ENCODE measurements around the gene NRP1. TPM values are rescaled to one million over a fixed set of nuclear protein-coding genes. Genes with fewer than 3 reads are reported as not detected.

NRP1 gene
- total RNA-seq, 1 donor, result 197 TPM

DNA sequence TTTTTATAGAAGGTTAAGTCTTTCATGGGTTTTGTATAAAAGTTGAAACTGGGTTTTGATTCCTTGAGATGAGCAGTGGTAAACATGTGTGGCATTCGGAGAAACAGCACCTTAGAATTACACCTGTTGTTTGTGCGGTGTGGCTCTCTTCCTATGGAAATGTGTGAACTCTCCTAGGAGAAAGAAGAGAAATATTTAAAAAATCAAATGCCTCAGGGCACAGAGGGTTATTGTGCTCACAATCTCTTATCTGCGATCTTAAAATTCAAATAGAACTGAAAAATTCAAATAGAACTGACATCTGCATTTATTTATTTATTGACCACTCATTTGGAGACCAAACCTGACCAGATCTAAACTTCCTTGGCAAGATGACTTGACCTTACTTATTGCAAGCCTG is 18.1 kb upstream of the NRP1 start:
- DNase-seq (ENCODE audit: low read depth), result no peak
- no peak for TF ChIP-seq CTCF (IDR thresholded peaks at IDR 0.05; ENCODE audit: insufficient read depth, low read depth, low read length)
- no peak overlapping the region for H3K4me3 ChIP-seq (ENCODE audit: low read depth, low read length)

GRCh38 chr10:33352175-33352574 is 17.7 kb upstream of the NRP1 start:
- DNase-seq (ENCODE audit: low read depth), result peak; percentile 84
- no peak for TF ChIP-seq CTCF (IDR thresholded peaks at IDR 0.05; ENCODE audit: insufficient read depth, low read depth, low read length)
- no peak overlapping the region for H3K4me3 ChIP-seq (ENCODE audit: low read depth, low read length)

DNA sequence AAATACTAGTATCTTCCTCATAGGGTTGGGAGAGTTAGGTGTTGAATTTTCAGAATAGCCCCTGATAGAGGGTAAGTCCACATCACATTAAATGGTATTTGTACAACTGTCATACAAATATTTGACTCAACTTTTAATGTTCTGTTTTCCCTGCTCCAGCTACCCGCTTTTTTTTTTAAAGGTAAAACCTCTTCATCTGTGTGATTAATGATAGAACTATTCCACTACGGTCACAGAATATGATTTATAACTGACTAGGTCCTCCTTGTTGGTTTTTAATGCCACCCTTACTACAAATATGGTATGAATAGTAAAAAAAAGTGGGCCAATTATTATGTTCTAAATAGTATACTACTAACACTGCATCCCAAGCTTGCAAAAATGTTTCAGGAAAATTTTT is 15.6 kb upstream of the NRP1 start:
- no peak overlapping the region for H3K4me3 ChIP-seq (ENCODE audit: low read depth, low read length)
- TF ChIP-seq CTCF (IDR thresholded peaks at IDR 0.05; ENCODE audit: insufficient read depth, low read depth, low read length), result no peak
- DNase-seq (ENCODE audit: low read depth), result no peak

DNA sequence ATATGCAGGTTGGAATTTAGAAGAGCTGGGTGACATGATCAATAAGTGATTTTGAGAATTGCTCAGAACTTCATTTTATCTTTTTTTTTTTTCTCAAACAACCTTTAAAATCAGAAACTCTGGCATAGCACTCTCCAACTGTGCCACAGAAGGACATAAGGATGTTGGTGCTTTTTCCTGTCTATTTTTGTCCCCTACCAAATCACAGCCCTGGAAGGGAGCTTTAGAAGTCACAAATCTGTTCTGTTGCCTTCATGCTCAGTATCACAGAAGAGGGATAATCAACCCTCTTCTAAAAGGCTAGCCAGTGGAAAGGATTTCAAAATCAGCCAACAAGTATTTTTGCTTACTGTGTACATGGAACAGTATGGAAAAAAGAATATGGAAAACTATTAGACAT is 14.8 kb upstream of the NRP1 start:
- no peak for TF ChIP-seq CTCF (IDR thresholded peaks at IDR 0.05; ENCODE audit: insufficient read depth, low read depth, low read length)
- DNase-seq (ENCODE audit: low read depth), result no peak

DNA sequence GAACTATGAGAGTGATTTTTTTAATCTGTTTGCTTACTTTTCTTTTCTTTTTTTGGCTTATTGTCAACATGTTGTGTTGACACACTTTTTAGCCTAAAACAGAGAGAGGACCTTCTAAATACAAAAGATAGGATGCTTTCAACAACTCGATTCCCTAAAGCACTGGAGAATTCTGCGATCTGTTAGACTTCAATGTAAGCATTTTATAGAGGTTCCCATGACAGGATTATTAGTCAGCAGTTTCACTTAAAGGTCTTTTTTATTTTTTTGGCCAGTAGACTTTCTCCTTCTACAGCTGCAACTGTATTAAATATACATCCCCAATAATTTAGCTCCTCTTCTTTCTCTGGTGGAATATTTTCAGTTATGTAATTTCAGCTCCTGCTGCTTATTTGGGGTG is 12.7 kb upstream of the NRP1 start:
- no peak overlapping the region for H3K4me3 ChIP-seq (ENCODE audit: low read depth, low read length)
- no peak for TF ChIP-seq CTCF (IDR thresholded peaks at IDR 0.05; ENCODE audit: insufficient read depth, low read depth, low read length)
- peak; percentile 70 for DNase-seq (ENCODE audit: low read depth)

More for the DNA sequence above, 14.8 kb upstream of the NRP1 start:
- H3K4me3 ChIP-seq (ENCODE audit: low read depth, low read length), result no peak overlapping the region

GRCh38 chr10:33345236-33345635 is 10.8 kb upstream of the NRP1 start:
- no peak overlapping the region for H3K4me3 ChIP-seq (ENCODE audit: low read depth, low read length)
- no peak for TF ChIP-seq CTCF (IDR thresholded peaks at IDR 0.05; ENCODE audit: insufficient read depth, low read depth, low read length)
- no peak for DNase-seq (ENCODE audit: low read depth)

DNA sequence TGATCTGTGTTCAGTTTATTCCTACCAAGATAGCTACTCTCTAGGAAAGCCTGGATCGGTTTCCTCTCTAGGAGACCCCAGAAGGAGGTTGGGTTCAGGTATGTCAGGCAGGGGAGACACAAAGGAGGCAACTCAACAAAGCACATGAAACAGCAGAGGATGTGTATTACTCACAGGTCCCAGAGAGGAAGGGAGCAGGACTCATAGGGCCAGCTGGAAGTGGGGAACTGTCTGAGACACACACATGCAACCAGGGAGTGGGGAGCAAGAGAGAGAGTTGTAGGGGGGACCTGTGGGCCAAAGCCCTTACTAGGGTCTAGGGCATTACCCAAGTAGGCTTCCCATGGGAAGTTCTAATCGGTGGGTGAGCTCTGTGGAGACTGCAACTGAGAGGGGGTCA is 10.2 kb upstream of the NRP1 start:
- no peak for TF ChIP-seq CTCF (IDR thresholded peaks at IDR 0.05; ENCODE audit: insufficient read depth, low read depth, low read length)
- no peak for DNase-seq (ENCODE audit: low read depth)
- no peak overlapping the region for H3K4me3 ChIP-seq (ENCODE audit: low read depth, low read length)
